NCI-H2107 (cell line): ENCODE measurements around the gene PLS3.
"Not testable (repeated sequence)": the region's sequence is repeated elsewhere in the genome, so short reads cannot be mapped to it uniquely, and the experiment has no call there.

Source experiments
- DNase-seq: peaks from one replicate; lab custom pipeline; 2025; lab: John Stamatoyannopoulos, UW

The PLS3 gene

GRCh38 chrX:115606861-115607260, 45.9 kb downstream of the PLS3 start:
- no peak for DNase-seq

- DNase-seq: no peak
These were observed 48.6 kb downstream of the PLS3 start for GRCh38 chrX:115609621-115610020.

DNA sequence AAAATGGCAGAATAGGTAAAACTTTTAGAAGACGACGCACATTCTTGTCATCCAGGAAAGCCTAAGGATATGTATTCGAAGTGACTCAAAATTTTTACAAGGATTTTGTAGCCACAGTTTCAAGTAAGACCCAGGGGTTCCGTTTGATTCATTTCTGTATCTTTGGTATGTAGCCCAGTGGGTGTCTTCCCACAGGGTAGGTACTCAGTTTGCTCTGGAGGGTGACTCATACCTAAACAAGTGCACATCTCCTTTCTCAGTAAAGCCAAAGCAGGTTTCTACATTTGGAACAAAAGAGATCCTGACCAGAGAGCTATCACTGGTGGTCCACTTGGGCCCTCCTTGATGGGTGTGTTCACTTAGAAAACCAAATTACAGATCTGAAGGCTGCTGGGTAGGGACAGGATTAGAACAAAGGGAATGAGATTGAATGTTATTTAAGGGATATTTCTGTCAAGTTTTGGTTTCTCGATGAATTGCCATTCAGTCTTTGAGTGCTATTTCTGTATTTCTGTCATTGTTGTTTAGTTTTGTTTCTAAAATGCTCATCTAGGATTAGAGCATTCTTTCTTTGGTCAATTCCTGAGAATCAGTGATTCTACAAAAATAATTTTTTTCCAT, 56.1 kb downstream of the PLS3 start:
- DNase-seq: no peak

DNA sequence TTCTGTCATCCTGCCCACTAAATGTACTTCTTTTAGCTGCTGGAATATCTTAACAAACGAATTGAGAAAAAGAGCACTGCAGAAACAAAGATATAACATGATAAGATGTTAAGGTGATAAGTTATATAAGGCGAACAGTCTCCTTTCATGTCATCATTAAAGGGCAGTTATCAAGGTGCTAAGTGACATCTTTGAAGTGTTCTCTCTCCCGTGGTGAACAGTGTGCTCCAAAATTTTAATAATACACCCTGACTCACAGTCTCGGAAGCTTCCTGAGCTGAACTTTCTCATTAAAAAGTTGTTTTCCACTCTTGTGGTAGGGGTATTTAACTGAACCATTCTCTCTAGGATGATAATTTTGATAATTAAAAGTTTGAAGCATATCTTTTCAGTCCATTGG, 61.6 kb downstream of the PLS3 start:
- no peak for DNase-seq

DNA sequence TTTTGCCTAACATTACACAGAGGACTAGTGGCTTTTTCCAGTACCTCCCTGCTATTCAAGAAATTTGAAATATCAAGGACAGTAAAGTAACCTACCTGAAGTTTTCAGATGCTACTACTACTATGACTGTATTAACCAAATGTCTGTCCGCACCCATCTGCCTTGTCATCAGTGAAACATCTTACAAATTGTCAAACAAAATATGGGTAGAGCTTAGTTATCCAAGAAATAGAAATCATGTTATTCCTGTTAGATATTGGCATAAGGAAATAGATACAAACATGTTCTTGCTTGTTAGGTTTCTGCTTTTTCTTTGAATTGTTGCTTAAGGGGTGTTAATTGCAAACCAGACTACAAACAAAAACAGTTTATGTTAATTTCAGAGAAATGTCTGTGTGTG, 63.9 kb downstream of the PLS3 start:
- no peak for DNase-seq

- DNase-seq: no peak
These were observed 64.8 kb downstream of the PLS3 start for GRCh38 chrX:115625572-115626301.

DNA sequence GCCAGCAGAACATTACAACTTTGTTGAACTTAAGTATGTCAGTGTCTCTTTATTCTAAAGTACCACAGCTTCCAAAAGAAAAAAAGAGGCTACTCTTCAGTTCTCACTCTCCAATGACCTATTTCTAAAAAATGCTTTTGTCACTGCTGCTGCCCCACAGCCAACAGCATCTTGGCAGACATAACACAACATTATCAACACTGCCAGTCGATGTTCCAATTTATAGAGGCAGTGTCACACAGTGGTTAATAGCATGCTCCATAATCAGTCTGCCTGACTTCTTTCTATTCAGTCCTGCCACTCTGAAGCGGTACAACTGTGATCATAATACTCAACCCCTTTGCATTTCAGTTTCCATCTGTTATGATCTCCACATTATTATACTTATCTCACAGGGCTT, 69.2 kb downstream of the PLS3 start:
- DNase-seq: no peak

- no peak for DNase-seq
These were observed 71.5 kb downstream of the PLS3 start for GRCh38 chrX:115632455-115632854.

DNA sequence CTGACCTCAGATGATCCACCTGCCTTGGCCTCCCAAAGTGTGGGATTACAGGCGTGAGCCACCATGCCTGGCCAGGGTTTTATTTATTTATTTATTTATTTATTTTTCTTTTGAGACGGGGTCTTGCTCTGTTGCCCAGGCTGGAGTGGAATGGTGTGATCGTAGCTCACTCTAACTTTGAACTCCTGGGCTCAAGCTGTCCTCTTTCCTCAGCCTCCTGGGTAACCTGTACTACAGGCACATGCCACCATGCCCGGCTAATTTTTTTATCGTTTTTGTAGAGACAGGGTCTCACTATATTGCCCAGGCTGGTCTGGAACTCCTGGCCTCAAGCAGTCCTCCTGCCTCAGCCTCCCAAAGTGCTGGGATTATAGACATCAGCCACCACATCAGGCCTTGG, 72.4 kb downstream of the PLS3 start:
- DNase-seq: not testable (repeated sequence)

GRCh38 chrX:115639334-115639880, 78.4 kb downstream of the PLS3 start:
- no peak for DNase-seq

- no peak for DNase-seq
These were observed 81.3 kb downstream of the PLS3 start for GRCh38 chrX:115642311-115642710.

GRCh38 chrX:115642895-115643530, 82.0 kb downstream of the PLS3 start:
- DNase-seq: peak; percentile 6

DNA sequence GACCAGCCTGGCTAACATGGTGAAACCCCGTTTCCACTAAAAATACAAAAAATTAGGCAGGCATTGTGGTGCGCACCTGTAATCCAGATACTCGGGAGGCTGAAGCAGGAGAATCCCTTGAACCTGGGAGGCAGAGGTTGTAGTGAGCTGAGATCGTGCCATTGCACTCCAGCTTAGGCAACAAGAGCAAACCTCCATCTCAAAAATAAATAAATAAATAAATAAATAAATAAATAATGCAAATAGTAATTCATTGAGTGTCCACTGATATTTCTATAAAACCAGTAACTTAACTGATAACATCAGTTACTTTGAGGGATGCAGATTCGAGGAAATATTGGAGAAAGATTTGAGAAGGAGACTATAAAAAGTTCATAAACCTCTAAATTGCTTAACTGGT, 83.4 kb downstream of the PLS3 start:
- DNase-seq: not testable (repeated sequence)

- DNase-seq: no peak
These were observed 88.6 kb downstream of the PLS3 start for GRCh38 chrX:115649461-115650063.

DNA sequence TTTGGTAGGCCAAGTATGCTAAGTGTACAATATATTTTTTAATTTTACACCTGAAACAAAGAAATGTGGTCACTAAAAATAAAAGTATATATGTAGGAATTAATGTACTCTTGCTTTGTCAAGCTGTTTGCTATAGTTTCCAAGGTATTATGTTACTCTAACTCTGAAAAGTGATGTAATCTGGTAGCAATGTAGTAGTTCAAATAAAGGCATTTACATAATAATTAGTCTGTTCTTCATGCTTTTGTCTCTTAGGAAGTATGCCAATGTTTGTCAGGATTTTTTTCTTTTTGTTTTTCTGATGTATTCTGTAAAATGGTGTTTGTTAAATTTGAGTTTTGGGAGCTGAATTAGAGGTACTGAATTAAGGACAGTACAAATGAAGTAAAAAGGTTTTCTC, 89.5 kb downstream of the PLS3 start:
- DNase-seq: no peak

GRCh38 chrX:115650916-115651315, 89.9 kb downstream of the PLS3 start:
- peak; percentile 45 for DNase-seq

- no peak for DNase-seq
These were observed 91.2 kb downstream of the PLS3 start for GRCh38 chrX:115652221-115652620.

DNA sequence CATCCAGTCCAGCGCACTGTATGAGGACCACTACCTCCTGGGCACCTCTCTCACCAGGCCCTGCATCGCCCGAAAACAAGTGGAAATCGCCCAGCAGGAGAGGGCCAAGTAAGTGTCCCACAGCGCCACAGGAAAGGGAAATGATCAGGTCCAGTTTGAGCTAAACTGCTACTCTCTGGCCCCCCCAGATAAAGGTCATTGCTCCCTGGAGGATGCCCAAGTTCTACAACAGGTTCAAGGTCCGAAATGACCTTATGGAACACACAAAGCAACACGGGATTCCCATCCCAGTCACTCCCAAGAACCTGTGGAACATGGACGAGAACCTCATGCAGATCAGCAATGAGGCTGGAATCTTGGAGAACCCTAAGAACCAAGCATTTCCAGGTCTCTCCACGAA, 104.1 kb downstream of the PLS3 start:
- no peak for DNase-seq

GRCh38 chrX:115679460-115679859, 118.5 kb downstream of the PLS3 start:
- DNase-seq: no peak

DNA sequence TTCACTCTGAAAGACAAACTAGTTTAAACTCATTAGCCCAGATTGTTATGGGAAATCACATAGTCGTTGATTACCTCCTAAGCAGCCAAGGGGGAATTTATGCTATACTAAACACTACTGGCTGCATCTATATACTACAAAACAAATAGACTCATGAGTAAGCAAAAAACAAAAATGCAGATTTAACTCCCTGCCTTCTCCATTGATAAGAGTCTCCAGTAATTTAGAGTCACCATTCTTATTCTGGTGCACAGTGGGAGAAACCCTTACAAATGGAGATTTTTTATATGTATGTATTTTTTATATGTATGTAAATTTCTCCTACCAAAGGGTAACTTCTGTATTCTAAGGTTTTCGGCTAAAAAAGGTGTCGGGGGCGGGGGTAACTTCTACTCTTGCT, 126.6 kb downstream of the PLS3 start:
- DNase-seq: no peak

GRCh38 chrX:115689931-115690330, 129.0 kb downstream of the PLS3 start:
- DNase-seq: no peak

DNA sequence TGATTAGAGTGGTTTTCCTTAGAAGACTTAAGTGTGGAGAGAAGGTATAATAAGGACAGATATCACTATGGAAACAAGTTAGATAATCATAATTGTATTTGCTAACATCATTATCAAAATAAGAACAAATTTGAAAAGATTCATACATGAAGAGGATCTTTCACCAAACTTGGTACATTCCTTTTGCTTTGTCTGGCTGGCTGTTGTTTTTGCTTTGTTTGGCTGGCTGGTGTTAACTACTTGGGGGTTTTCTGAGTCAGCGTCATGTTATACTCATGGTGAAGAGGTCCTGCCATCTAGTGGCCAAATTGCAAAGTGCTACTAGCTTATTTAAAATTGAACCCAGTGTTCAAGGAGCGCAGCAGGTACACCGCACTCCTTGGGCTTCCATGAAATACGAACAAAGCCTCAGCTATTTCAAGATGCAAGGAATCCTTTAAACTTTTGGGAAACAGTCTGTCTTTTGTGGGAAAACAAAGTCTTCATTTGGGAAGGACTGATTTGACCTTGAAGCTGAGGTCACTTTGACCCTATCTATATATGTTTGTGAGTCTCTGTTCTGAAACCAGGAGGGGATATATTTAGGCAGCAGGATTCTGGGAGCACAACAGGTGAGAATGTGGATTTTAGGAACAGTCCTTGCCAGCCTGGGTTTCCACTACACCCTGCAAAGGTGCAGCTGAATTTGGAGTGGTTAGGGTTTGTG, 129.7 kb downstream of the PLS3 start:
- DNase-seq: peak; percentile 9
